Thyroid gland (tissue), 4 donors: Measurements from ENCODE around the gene PIM3.

Experiments used
- POLR2A ChIP-seq, 2 donors: fragments of 450-650 bp; IDR thresholded peaks; one replicate each; pipeline ENCODE4 v1.6.1; 2017; ENCODE audit warnings: antibody characterized with exemption in 2 of 2, mild to moderate bottlenecking in 2 of 2, moderate library complexity in 1 of 2
- TF ChIP-seq, protein P1 (sequence below), 6 experiments: fragments of 200-600 bp in 3 of 6; fragments of 450-650 bp in 3 of 6; sonication (generic) in 3 of 6; IDR thresholded peaks; one replicate each; pipeline ENCODE4 v1.5.1; 2016 to 2019; ENCODE audit warnings: antibody characterized with exemption in 6 of 6, mild to moderate bottlenecking in 2 of 6, inconsistent platforms in 1 of 6, moderate library complexity in 1 of 6

DNA sequence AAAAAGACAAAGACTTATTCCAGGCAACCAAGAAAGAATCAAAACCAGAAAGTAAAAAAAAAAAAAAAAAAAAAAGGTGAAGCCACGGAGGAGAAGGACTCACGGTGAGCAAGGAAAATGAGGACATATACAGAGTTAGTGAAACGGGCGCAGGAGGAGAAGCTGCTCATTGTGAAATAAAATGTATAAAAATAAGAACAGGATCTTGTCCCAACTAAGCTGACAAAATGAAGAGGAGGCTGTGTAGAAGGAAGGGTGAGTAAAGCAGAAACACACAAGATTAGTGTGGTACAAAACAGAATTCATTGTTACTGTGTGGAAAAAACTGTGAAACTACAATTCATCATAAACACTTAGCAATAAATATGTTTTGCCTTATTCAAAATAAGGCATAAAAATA, 44.3 kb downstream of the PIM3 start:
- TF ChIP-seq, protein P1, sequence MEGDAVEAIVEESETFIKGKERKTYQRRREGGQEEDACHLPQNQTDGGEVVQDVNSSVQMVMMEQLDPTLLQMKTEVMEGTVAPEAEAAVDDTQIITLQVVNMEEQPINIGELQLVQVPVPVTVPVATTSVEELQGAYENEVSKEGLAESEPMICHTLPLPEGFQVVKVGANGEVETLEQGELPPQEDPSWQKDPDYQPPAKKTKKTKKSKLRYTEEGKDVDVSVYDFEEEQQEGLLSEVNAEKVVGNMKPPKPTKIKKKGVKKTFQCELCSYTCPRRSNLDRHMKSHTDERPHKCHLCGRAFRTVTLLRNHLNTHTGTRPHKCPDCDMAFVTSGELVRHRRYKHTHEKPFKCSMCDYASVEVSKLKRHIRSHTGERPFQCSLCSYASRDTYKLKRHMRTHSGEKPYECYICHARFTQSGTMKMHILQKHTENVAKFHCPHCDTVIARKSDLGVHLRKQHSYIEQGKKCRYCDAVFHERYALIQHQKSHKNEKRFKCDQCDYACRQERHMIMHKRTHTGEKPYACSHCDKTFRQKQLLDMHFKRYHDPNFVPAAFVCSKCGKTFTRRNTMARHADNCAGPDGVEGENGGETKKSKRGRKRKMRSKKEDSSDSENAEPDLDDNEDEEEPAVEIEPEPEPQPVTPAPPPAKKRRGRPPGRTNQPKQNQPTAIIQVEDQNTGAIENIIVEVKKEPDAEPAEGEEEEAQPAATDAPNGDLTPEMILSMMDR (IDR thresholded peaks at IDR 0.05), result no peak
- TF ChIP-seq POLR2A (IDR thresholded peaks at IDR 0.05), result no peak
